HEK293 (cell line): Measurements from ENCODE around the gene EIF4ENIF1.

ENCODE experiments used
- CTCF ChIA-PET: fragments of 350-600 bp; formaldehyde crosslinking; extraction: SDS; loops from one replicate; lab custom pipeline; 2021; ENCODE audit warnings: antibody characterized with exemption; lab: Yijun Ruan, JAX
- POLR2A ChIA-PET: fragments of 300-600 bp; formaldehyde crosslinking; extraction: SDS; loops from one replicate; lab custom pipeline; 2020; ENCODE audit warnings: antibody characterized with exemption, inconsistent platforms; lab: Yijun Ruan, JAX
- H3K27ac ChIP-seq: fragments of 200-500 bp; sonication (Bioruptor generic); 2 replicates; pipeline ENCODE4 v1.5.1; 2014; ENCODE audit warnings: low read depth, low read length, control low read depth, inconsistent platforms; ENCODE audit errors: extremely low read depth
- H3K36me3 ChIP-seq, 2 experiments: fragments of 200-500 bp in 1 of 2; sonication (Bioruptor generic) in 1 of 2; 1 replicate in 1 of 2; 2 replicates in 1 of 2; pipeline ENCODE4 v1.5.1; 2014 to 2017; ENCODE audit warnings: inconsistent platforms in 2 of 2, low read length in 2 of 2; ENCODE audit not compliant: control insufficient read depth in 2 of 2, insufficient read depth in 1 of 2
- H3K4me1 ChIP-seq: fragments of 200-500 bp; sonication (Bioruptor generic); 2 replicates; pipeline ENCODE4 v1.5.1; 2014; ENCODE audit warnings: mild to moderate bottlenecking, low read length, inconsistent platforms; ENCODE audit not compliant: control insufficient read depth, insufficient read depth
- H3K4me3 ChIP-seq: 2 replicates; pipeline ENCODE4 v1.5.1; 2011; ENCODE audit warnings: low read depth, mild to moderate bottlenecking, control low read depth, low read length, moderate library complexity
- H3K9me3 ChIP-seq: fragments of 200-500 bp; sonication (Bioruptor generic); 2 replicates; pipeline ENCODE4 v1.5.1; 2014; ENCODE audit warnings: low read depth, low read length, inconsistent platforms; ENCODE audit not compliant: control insufficient read depth, insufficient read depth
- HOXA7 ChIP-seq: sonication (generic); formaldehyde crosslinking; IDR thresholded peaks from 2 replicates; pipeline ENCODE4 v1.8.1; 2022; ENCODE audit warnings: missing genetic modification reagents, borderline replicate concordance
- REST ChIP-seq: fragments of 450-650 bp; formaldehyde crosslinking; IDR thresholded peaks from 2 replicates; pipeline ENCODE4 v1.5.1; 2016; ENCODE audit warnings: missing biosample characterization, missing genetic modification characterization
- ZBTB7A ChIP-seq: fragments of 450-650 bp; formaldehyde crosslinking; IDR thresholded peaks from 2 replicates; pipeline ENCODE4 v1.5.1; 2016; ENCODE audit warnings: low read depth, missing biosample characterization, missing genetic modification characterization
- ZFP41 ChIP-seq: fragments of 450-650 bp; formaldehyde crosslinking; IDR thresholded peaks from 2 replicates; pipeline ENCODE4 v1.5.1; 2016; ENCODE audit warnings: missing biosample characterization, missing genetic modification characterization, borderline replicate concordance
- ZIC2 ChIP-seq: fragments of 450-650 bp; formaldehyde crosslinking; IDR thresholded peaks from 2 replicates; pipeline ENCODE4 v1.5.1; 2016; ENCODE audit warnings: missing biosample characterization, missing genetic modification characterization
- ZNF23 ChIP-seq: fragments of 450-650 bp; formaldehyde crosslinking; IDR thresholded peaks from 2 replicates; pipeline ENCODE4 v1.5.1; 2016; ENCODE audit warnings: missing biosample characterization, missing genetic modification characterization, borderline replicate concordance
- ZNF239 ChIP-seq: fragments of 450-650 bp; formaldehyde crosslinking; IDR thresholded peaks from 2 replicates; pipeline ENCODE4 v1.5.1; 2016; ENCODE audit warnings: missing biosample characterization, missing genetic modification characterization
- ZNF514 ChIP-seq: fragments of 450-650 bp; formaldehyde crosslinking; IDR thresholded peaks from 2 replicates; pipeline ENCODE4 v1.5.1; 2016; ENCODE audit warnings: missing biosample characterization, missing genetic modification characterization
- ZNF529 ChIP-seq: fragments of 450-650 bp; formaldehyde crosslinking; IDR thresholded peaks from 2 replicates; pipeline ENCODE4 v1.5.1; 2017; ENCODE audit warnings: missing genetic modification characterization, missing biosample characterization; ENCODE audit not compliant: insufficient replicate concordance
- ZNF548 ChIP-seq: fragments of 450-650 bp; formaldehyde crosslinking; IDR thresholded peaks from 2 replicates; pipeline ENCODE4 v1.5.1; 2016; ENCODE audit warnings: missing biosample characterization, missing genetic modification characterization
- ZNF549 ChIP-seq: fragments of 450-650 bp; IDR thresholded peaks from 2 replicates; pipeline ENCODE4 v1.5.1; 2018; ENCODE audit warnings: missing biosample characterization, missing genetic modification characterization, mild to moderate bottlenecking, inconsistent platforms, moderate library complexity
- ZNF585B ChIP-seq: fragments of 450-650 bp; formaldehyde crosslinking; IDR thresholded peaks from 2 replicates; pipeline ENCODE4 v1.5.1; 2016; ENCODE audit warnings: missing biosample characterization, missing genetic modification characterization
- ZNF600 ChIP-seq: fragments of 450-650 bp; formaldehyde crosslinking; IDR thresholded peaks from 2 replicates; pipeline ENCODE4 v1.5.1; 2016; ENCODE audit warnings: missing biosample characterization, missing genetic modification characterization
- ZNF654 ChIP-seq: fragments of 450-650 bp; formaldehyde crosslinking; IDR thresholded peaks from 2 replicates; pipeline ENCODE4 v1.5.1; 2016; ENCODE audit warnings: low read depth, missing biosample characterization, missing genetic modification characterization
- ZNF76 ChIP-seq: fragments of 450-650 bp; formaldehyde crosslinking; IDR thresholded peaks from 2 replicates; pipeline ENCODE4; 2016; ENCODE audit warnings: low read depth, missing biosample characterization, missing genetic modification characterization, borderline replicate concordance
- ZNF776 ChIP-seq: fragments of 450-650 bp; formaldehyde crosslinking; IDR thresholded peaks from 2 replicates; pipeline ENCODE4 v1.5.0; 2017; ENCODE audit warnings: missing biosample characterization, missing genetic modification characterization, borderline replicate concordance
- ZNF830 ChIP-seq: fragments of 450-650 bp; IDR thresholded peaks from 2 replicates; pipeline ENCODE4 v1.5.0; 2018; ENCODE audit warnings: missing biosample characterization, missing genetic modification characterization, low read depth, mild to moderate bottlenecking, moderate library complexity
- TF ChIP-seq, protein P1 (sequence below): fragments of 450-650 bp; formaldehyde crosslinking; optimal IDR thresholded peaks from 2 replicates; pipeline ENCODE3; 2016; ENCODE audit warnings: missing biosample characterization, mild to moderate bottlenecking, missing genetic modification characterization
- TF ChIP-seq, protein P2 (sequence below): fragments of 450-650 bp; formaldehyde crosslinking; IDR thresholded peaks from 2 replicates; pipeline ENCODE4 v1.5.1; 2017; ENCODE audit warnings: missing biosample characterization, missing genetic modification characterization
- TF ChIP-seq, protein P3 (sequence below): fragments of 450-650 bp; formaldehyde crosslinking; IDR thresholded peaks from 2 replicates; pipeline ENCODE4 v1.5.1; 2016; ENCODE audit warnings: missing biosample characterization, missing genetic modification characterization

EIF4ENIF1 gene

DNA sequence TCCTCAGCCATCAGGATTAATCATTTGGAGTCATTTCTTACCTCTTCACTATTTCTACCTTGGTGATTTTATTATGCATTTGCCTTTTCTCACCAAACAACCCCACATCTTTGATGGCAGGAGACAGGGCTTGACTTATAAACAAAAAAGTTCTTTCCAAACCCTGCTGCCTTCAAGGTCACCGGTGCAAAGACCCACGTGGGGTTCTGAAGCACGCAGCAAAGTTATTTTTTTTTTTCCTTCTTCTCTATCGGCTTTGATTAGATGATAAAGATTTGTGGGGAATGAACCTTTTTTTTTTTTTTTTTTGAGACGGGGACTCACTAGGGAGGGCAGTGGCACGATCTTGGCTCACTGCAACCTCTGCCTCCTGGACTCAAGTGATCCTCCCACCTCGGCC, 46.1 kb downstream of the EIF4ENIF1 start:
- ChIA-PET POLR2A (interaction anchor here (0.7 kb wide), 1 partner anchor 93 kb away, joined by 3 read pairs; no protein-coding TSS in a partner anchor), CTCF (interaction anchor here (1.2 kb wide), 1 partner anchor 8 kb away, joined by 5 read pairs; no protein-coding TSS in a partner anchor)
- H3K27ac ChIP-seq = no peak overlapping the region
- H3K4me3 ChIP-seq = no peak overlapping the region
- TF ChIP-seq ZNF654 (tag by site-specific recombination) = no peak
- no peak for TF ChIP-seq ZNF529 (tag by site-specific recombination)
- TF ChIP-seq, protein P1, sequence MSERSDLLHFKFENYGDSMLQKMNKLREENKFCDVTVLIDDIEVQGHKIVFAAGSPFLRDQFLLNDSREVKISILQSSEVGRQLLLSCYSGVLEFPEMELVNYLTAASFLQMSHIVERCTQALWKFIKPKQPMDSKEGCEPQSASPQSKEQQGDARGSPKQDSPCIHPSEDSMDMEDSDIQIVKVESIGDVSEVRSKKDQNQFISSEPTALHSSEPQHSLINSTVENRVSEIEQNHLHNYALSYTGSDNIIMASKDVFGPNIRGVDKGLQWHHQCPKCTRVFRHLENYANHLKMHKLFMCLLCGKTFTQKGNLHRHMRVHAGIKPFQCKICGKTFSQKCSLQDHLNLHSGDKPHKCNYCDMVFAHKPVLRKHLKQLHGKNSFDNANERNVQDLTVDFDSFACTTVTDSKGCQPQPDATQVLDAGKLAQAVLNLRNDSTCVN (tag by site-specific recombination) = no peak
- TF ChIP-seq, protein P2, sequence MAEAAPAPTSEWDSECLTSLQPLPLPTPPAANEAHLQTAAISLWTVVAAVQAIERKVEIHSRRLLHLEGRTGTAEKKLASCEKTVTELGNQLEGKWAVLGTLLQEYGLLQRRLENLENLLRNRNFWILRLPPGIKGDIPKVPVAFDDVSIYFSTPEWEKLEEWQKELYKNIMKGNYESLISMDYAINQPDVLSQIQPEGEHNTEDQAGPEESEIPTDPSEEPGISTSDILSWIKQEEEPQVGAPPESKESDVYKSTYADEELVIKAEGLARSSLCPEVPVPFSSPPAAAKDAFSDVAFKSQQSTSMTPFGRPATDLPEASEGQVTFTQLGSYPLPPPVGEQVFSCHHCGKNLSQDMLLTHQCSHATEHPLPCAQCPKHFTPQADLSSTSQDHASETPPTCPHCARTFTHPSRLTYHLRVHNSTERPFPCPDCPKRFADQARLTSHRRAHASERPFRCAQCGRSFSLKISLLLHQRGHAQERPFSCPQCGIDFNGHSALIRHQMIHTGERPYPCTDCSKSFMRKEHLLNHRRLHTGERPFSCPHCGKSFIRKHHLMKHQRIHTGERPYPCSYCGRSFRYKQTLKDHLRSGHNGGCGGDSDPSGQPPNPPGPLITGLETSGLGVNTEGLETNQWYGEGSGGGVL (tag by site-specific recombination) = no peak
- TF ChIP-seq ZIC2 (tag by site-specific recombination) = no peak
- no peak for TF ChIP-seq HOXA7 (CRISPR knock-in tag)
- TF ChIP-seq, protein P3, sequence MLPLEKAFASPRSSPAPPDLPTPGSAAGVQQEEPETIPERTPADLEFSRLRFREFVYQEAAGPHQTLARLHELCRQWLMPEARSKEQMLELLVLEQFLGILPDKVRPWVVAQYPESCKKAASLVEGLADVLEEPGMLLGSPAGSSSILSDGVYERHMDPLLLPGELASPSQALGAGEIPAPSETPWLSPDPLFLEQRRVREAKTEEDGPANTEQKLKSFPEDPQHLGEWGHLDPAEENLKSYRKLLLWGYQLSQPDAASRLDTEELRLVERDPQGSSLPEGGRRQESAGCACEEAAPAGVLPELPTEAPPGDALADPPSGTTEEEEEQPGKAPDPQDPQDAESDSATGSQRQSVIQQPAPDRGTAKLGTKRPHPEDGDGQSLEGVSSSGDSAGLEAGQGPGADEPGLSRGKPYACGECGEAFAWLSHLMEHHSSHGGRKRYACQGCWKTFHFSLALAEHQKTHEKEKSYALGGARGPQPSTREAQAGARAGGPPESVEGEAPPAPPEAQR = no peak
- TF ChIP-seq ZNF548 = no peak
- no peak for TF ChIP-seq ZNF76 (tag by site-specific recombination)
- TF ChIP-seq ZNF23 (tag by site-specific recombination) = no peak
- no peak for TF ChIP-seq ZNF239 (tag by site-specific recombination)
- TF ChIP-seq REST (tag by site-specific recombination) = no peak
- TF ChIP-seq ZNF585B (tag by site-specific recombination) = no peak
- TF ChIP-seq ZNF549 = no peak
- TF ChIP-seq ZFP41 = no peak
- no peak for TF ChIP-seq ZNF600 (tag by site-specific recombination)
- TF ChIP-seq ZNF514 (tag by site-specific recombination) = no peak
- no peak for TF ChIP-seq ZBTB7A (tag by site-specific recombination)
- TF ChIP-seq ZNF776 (tag by site-specific recombination) = no peak
- TF ChIP-seq ZNF830 (tag by site-specific recombination) = no peak
- H3K36me3 ChIP-seq = peaks cover 60 to 100% of the 10 kb centered on the region in 2 experiments
- H3K9me3 ChIP-seq = no peaks in the 10 kb centered on the region
- no peaks in the 10 kb centered on the region for H3K4me1 ChIP-seq
